Kidney (tissue), 14 donors: ENCODE measurements around the gene TTC33. TPM values are rescaled to one million over a fixed set of nuclear protein-coding genes. Genes with fewer than 3 reads are reported as not detected.

Experiments used
- DNase-seq, 5 donors: peaks; one replicate each; pipeline ENCODE4 v3.0.0-alpha.2; 2013 to 2020
- FAIRE-seq: peaks from 2 replicates; lab custom pipeline; 2012; peaks lifted over from hg19 to GRCh38; lab: Jason Lieb, UNC
- H3K27ac ChIP-seq, 2 donors: one replicate each; pipeline ENCODE4 v1.7.0; 2013; ENCODE audit warnings: low read depth in 2 of 2, low read length in 2 of 2, inconsistent platforms in 1 of 2
- H3K27me3 ChIP-seq: one replicate; pipeline ENCODE4 v1.7.1; 2013; ENCODE audit warnings: low read length, inconsistent platforms; ENCODE audit not compliant: control insufficient read depth, insufficient read depth
- H3K36me3 ChIP-seq, 3 donors: one replicate each; pipeline versions ENCODE4 v1.7.0 to v1.7.1; 2013; ENCODE audit warnings: low read length in 3 of 3, control low read depth in 1 of 3, inconsistent platforms in 1 of 3; ENCODE audit not compliant: insufficient read depth in 3 of 3, control insufficient read depth in 2 of 3
- H3K4me1 ChIP-seq, 3 donors: one replicate each; pipeline versions ENCODE4 v1.7.0 to v1.7.1; 2013; ENCODE audit warnings: low read length in 3 of 3, inconsistent platforms in 1 of 3, low read depth in 1 of 3; ENCODE audit not compliant: control insufficient read depth in 2 of 3, insufficient read depth in 2 of 3
- H3K4me3 ChIP-seq, 3 donors: one replicate each; pipeline versions ENCODE4 v1.7.0 to v1.8.1; 2013; ENCODE audit warnings: low read length in 3 of 3, control low read depth in 1 of 3, inconsistent platforms in 1 of 3
- H3K9ac ChIP-seq, 3 donors: one replicate each; pipeline versions ENCODE4 v1.7.0 to v1.7.1; 2013; ENCODE audit warnings: low read length in 3 of 3, control low read depth in 1 of 3, inconsistent platforms in 1 of 3
- H3K9me3 ChIP-seq, 3 donors: one replicate each; pipeline versions ENCODE4 v1.7.0 to v1.7.1; 2013; ENCODE audit warnings: low read length in 3 of 3, control low read depth in 1 of 3, inconsistent platforms in 1 of 3; ENCODE audit not compliant: control insufficient read depth in 2 of 3, insufficient read depth in 1 of 3
- intact Hi-C: fragments of 100-400 bp; cut with DNase I; formaldehyde crosslinking; loops from one replicate; pipeline ENCODE4 v1.11.1; 2022
- polyA plus RNA-seq: library from polyadenylated mRNA; stranded (reverse); fragments of 350-450 nt; fragmentation: Illumina TruSeq; extraction: RNeasy Lipid Tissue Mini Kit (QIAGEN cat#74804); gene quantifications from one replicate; pipeline ENCODE4 v1.2.3, GENCODE V29; 2014; ENCODE audit warnings: low read depth, low replicate concordance; ENCODE audit not compliant: insufficient read depth
- total RNA-seq: library from RNA; stranded (reverse); fragmentation: NEBNext Ultra II Directional; extraction: Animal tissue kit (Norgen Biotek cat#: 25700); gene quantifications from one replicate; pipeline ENCODE4 v1.2.1, GENCODE V29; 2021
- TF ChIP-seq, protein P1 (sequence below): IDR thresholded peaks from 3 replicates; pipeline ENCODE4 v1.5.1; 2012; ENCODE audit warnings: mild to moderate bottlenecking, moderate library complexity, borderline replicate concordance; ENCODE audit not compliant: insufficient read depth; ENCODE audit errors: extremely low read depth
- donor health status: control.
- donor health status: control.
- donor health status: control.
- donor health status: control.
- donor health status: control.
- donor health status: DM: yes; HTN: yes; CAD: no.
- donor health status: Normal renal cell carcinoma (clear cell type).

Gene TTC33
- total and polyA plus RNA-seq, 2 donors from 2014 or later: 7.1 to 20.1 TPM

DNA sequence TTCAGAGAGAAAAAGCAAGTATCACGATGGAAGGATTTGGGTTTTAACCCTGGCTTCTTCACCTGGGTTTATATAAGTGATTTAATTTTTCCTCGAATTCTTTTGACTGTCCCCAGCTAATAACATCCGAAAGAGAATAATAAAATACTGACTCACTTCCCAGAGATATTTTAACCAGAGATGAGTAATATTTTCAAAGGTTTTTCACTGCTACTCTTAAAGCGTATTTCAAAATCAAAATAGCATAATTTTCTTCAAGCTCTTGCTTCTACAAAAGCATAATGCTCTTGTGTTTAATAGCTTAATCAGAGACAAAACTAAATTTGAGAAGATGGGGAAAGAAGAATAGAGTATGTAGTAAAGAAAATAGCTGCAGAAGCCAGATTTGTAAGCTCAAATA lies 291.2 kb downstream of the TTC33 start:
- Histone ChIP-seq H3K9ac (no peak overlapping the region), H3K4me1 (no peaks in the 10 kb centered on the region), H3K9me3 (no peaks in the 10 kb centered on the region), H3K27me3 (no peaks in the 10 kb centered on the region), H3K36me3 (no peaks in the 10 kb centered on the region), H3K4me3 (no peak overlapping the region), H3K27ac (no peak overlapping the region)
- TF ChIP-seq, protein P1, sequence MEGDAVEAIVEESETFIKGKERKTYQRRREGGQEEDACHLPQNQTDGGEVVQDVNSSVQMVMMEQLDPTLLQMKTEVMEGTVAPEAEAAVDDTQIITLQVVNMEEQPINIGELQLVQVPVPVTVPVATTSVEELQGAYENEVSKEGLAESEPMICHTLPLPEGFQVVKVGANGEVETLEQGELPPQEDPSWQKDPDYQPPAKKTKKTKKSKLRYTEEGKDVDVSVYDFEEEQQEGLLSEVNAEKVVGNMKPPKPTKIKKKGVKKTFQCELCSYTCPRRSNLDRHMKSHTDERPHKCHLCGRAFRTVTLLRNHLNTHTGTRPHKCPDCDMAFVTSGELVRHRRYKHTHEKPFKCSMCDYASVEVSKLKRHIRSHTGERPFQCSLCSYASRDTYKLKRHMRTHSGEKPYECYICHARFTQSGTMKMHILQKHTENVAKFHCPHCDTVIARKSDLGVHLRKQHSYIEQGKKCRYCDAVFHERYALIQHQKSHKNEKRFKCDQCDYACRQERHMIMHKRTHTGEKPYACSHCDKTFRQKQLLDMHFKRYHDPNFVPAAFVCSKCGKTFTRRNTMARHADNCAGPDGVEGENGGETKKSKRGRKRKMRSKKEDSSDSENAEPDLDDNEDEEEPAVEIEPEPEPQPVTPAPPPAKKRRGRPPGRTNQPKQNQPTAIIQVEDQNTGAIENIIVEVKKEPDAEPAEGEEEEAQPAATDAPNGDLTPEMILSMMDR: no peak
- FAIRE-seq: no peak
- no peak for DNase-seq
- intact Hi-C loops: no loop called here

Other genes starting within 250 kb of the TTC33 start
- 17.2 TPM for gene PTGER4, start 76.0 kb downstream of the TTC33 start, total RNA-seq
- 8.5 TPM for gene PTGER4, start 76.0 kb downstream of the TTC33 start, polyA plus RNA-seq
- gene PRKAA1, start 42.4 kb upstream of the TTC33 start, total RNA-seq: 104 TPM
- 17.4 TPM for gene PRKAA1, start 42.4 kb upstream of the TTC33 start, polyA plus RNA-seq
- gene RPL37, start 79.3 kb upstream of the TTC33 start, total RNA-seq: 919 TPM
- 2,564 TPM for gene RPL37, start 79.3 kb upstream of the TTC33 start, polyA plus RNA-seq
- gene CARD6, start 85.4 kb upstream of the TTC33 start, total RNA-seq: 17.9 TPM
- gene CARD6, start 85.4 kb upstream of the TTC33 start, polyA plus RNA-seq: 3.0 TPM
- gene C7, start 153.5 kb upstream of the TTC33 start, total RNA-seq: 849 TPM
- 158 TPM for gene C7, start 153.5 kb upstream of the TTC33 start, polyA plus RNA-seq